Uterus (tissue), 4 donors: Measurements from ENCODE around the gene RPS24. TPM values are rescaled to one million over a fixed set of nuclear protein-coding genes. Genes with fewer than 3 reads are reported as not detected.
"Not testable (repeated sequence)": the region's sequence is repeated elsewhere in the genome, so short reads cannot be mapped to it uniquely, and the experiment has no call there.

Source experiments
- DNase-seq, 2 donors: peaks; one replicate each; pipeline ENCODE4 v3.0.0-alpha.2; 2019 to 2020
- H3K27ac ChIP-seq, 2 donors: fragments of 200-600 bp; sonication (generic); 1 replicate in 1 of 2; 2 replicates in 1 of 2; pipeline ENCODE4 v1.5.1; 2016 to 2018
- H3K27me3 ChIP-seq, 2 donors: fragments of 200-600 bp; sonication (generic); one replicate each; pipeline ENCODE4 v1.5.1; 2018 to 2019; ENCODE audit warnings: control low read depth in 1 of 2
- H3K36me3 ChIP-seq, 2 donors: fragments of 200-600 bp; sonication (generic); one replicate each; pipeline ENCODE4 v1.5.1; 2019; ENCODE audit warnings: control low read depth in 1 of 2
- H3K4me1 ChIP-seq, 2 donors: fragments of 200-600 bp; sonication (generic); one replicate each; pipeline ENCODE4 v1.5.1; 2018 to 2019; ENCODE audit warnings: control low read depth in 1 of 2
- H3K4me3 ChIP-seq, 2 donors: fragments of 200-600 bp; sonication (generic); 1 replicate in 1 of 2; 2 replicates in 1 of 2; pipeline ENCODE4 v1.5.1; 2018 to 2019; ENCODE audit warnings: mild to moderate bottlenecking in 1 of 2
- H3K9me3 ChIP-seq, 2 donors: fragments of 200-600 bp; sonication (generic); one replicate each; pipeline ENCODE4 v1.5.1; 2019; ENCODE audit warnings: control low read depth in 1 of 2
- POLR2A ChIP-seq, 2 donors: fragments of 450-650 bp; IDR thresholded peaks; one replicate each; pipeline ENCODE4 v1.6.1; 2016; ENCODE audit warnings: antibody characterized with exemption in 2 of 2, mild to moderate bottlenecking in 1 of 2, moderate library complexity in 1 of 2
- intact Hi-C: fragments of 100-400 bp; cut with DNase I; formaldehyde crosslinking; loops from one replicate; pipeline ENCODE4 v1.15.1; 2023; ENCODE audit warnings: low total_unique reads
- total RNA-seq, 4 donors: library from RNA; depleted of rRNA in 3 of 4; stranded (reverse); fragments of >200 nt in 3 of 4; gene quantifications; one replicate each; pipeline versions ENCODE4 v1.1.0 to v1.2.4, GENCODE V29; 2014 to 2023
- TF ChIP-seq, protein P1 (sequence below), 4 experiments: fragments of 200-600 bp in 2 of 4; fragments of 450-650 bp in 2 of 4; sonication (generic) in 2 of 4; IDR thresholded peaks; one replicate each; pipeline ENCODE4 v1.5.1; 2016 to 2019; ENCODE audit warnings: antibody characterized with exemption in 4 of 4, mild to moderate bottlenecking in 2 of 4, moderate library complexity in 1 of 4
- donor health status: DM: yes; HTN: yes; CAD: no.

The RPS24 gene
- total RNA-seq, 4 donors from 2014 or later: 1,764 to 3,381 (median 2,593) TPM

DNA sequence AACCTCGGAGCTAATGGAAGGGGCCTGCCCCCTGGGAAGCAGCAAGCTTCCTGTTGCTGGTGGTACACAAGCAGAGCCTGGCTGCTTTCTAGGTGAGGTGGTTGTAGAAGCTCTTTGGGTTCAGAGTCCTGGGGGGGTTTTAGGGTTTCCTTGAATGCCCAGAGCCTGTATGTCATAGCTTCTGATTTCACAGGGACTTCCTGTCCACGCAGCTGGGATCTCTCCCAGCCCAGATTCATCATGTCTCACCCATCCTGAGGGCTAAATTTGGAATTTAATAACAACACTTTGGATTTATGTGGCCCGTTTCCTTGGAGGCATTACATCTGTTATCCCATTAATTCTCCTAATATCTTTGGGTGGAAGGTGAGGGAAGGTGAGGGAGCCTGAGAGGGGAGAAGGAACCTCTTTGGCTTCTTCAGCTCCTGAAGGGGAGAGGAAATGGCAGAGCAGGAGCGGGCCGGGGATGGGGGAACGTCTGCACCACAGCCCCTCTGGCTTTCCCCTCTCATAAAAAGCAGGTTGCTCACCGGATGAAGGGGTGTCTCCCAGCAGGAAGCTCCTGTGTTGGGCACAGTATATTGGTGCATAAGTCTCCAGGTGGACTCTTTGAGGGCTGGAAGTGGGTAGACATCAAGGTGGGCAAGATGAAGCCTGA, 19.7 kb downstream of the RPS24 start:
- TF ChIP-seq, protein P1, sequence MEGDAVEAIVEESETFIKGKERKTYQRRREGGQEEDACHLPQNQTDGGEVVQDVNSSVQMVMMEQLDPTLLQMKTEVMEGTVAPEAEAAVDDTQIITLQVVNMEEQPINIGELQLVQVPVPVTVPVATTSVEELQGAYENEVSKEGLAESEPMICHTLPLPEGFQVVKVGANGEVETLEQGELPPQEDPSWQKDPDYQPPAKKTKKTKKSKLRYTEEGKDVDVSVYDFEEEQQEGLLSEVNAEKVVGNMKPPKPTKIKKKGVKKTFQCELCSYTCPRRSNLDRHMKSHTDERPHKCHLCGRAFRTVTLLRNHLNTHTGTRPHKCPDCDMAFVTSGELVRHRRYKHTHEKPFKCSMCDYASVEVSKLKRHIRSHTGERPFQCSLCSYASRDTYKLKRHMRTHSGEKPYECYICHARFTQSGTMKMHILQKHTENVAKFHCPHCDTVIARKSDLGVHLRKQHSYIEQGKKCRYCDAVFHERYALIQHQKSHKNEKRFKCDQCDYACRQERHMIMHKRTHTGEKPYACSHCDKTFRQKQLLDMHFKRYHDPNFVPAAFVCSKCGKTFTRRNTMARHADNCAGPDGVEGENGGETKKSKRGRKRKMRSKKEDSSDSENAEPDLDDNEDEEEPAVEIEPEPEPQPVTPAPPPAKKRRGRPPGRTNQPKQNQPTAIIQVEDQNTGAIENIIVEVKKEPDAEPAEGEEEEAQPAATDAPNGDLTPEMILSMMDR (IDR thresholded peaks at IDR 0.05): no peak
- no peak for TF ChIP-seq POLR2A (IDR thresholded peaks at IDR 0.05)
- no peak for DNase-seq
- H3K9me3 ChIP-seq: no peaks in the 10 kb centered on the region
- H3K4me3 ChIP-seq: no peak overlapping the region
- no peak overlapping the region for H3K27ac ChIP-seq
- intact Hi-C loops: loop anchor here (5.0 kb wide), 1 partner anchor 1144 kb away; no protein-coding TSS in a partner anchor
- no peaks in the 10 kb centered on the region for H3K27me3 ChIP-seq
- no peaks in the 10 kb centered on the region for H3K36me3 ChIP-seq
- H3K4me1 ChIP-seq: no peaks in the 10 kb centered on the region

DNA sequence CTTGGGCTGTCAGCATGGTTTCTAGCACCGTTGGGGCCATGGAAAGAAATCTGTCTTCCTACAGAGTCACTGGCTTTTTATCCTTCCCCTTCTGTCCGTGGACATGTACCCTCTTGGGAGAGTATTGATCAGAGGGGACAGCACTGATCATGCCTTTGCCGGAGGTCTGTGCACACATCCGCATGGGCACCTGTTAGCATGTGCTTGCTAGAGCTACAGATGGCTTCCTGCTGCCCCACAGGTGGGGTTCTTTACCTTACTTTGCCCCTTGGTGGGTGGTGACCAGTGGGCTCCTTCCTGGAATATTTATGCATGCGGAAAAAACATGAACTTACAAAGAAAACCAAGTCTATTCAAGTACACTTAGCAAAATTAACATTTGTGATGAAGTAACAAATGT, 24.9 kb downstream of the RPS24 start:
- Histone ChIP-seq H3K4me3 (no peak overlapping the region), H3K27ac (no peak overlapping the region), H3K4me1 (no peaks in the 10 kb centered on the region), H3K9me3 (no peaks in the 10 kb centered on the region), H3K36me3 (no peaks in the 10 kb centered on the region), H3K27me3 (no peaks in the 10 kb centered on the region)
- TF ChIP-seq, protein P1 (IDR thresholded peaks at IDR 0.05): no peak
- no peak for TF ChIP-seq POLR2A (IDR thresholded peaks at IDR 0.05)
- intact Hi-C loops: no loop called here
- DNase-seq: no peak

DNA sequence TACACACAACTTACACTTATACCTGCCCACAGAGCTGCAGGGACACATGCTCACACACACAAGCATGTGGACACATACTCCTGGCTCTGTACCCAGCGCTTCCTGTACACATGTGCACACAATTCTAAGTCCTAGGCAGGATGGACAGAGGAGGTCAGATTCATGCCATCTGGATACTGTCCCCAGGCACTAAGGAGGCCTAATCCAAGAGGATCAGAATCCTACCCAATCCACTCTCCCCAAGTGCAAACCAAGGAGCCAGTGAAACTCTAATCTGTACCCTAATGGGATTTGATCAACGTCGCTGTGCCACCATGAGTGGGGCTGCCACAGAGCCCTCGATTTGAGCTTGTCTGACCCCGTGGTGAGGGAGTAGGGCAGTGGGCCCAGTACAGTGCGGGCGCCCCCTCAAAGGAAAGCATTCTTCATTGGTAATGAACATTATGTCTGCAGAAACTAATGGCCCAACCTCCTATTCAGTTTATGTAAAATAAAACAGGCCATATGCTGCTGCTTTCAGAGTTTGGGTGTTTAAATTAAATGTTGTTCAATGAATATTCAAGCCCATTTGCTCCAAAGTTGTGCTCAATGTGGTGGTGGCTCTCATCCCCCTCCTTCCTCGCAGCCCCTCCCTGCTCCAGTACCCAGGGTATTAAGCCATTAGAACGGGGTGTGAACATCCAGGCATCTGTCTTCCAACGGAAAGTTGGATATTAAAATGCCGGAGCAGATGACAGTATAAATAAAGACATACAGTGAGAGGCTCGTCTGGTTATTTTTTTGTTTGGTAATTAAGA, 26.4 kb downstream of the RPS24 start:
- intact Hi-C loops: no loop called here
- H3K27me3 ChIP-seq: no peaks in the 10 kb centered on the region
- TF ChIP-seq, protein P1 (IDR thresholded peaks at IDR 0.05): no peak
- TF ChIP-seq POLR2A (IDR thresholded peaks at IDR 0.05): no peak

DNA sequence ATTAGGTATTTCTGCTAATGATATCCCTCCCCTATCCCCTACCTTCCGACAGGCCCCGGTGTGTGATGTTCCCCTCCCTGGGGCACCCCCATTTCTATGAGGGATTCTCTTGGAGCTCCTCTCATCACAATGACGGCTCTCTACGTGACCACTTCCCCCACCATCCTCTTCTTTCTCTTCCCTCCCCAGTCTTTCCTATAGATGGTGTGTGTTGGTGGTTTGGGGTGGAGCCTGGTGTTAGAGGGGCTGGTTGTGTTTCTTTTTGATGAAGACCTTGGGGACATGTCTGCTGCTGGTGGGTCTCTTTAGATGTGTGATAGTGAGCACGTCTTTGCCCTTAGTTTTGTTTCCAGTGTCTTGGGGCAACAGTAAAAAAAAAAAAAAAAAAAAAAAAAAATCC, 28.6 kb downstream of the RPS24 start:
- DNase-seq: no peak
- Histone ChIP-seq H3K27me3 (no peaks in the 10 kb centered on the region), H3K9me3 (no peaks in the 10 kb centered on the region), H3K4me3 (no peak overlapping the region), H3K4me1 (no peaks in the 10 kb centered on the region), H3K36me3 (no peaks in the 10 kb centered on the region), H3K27ac (no peak overlapping the region)
- intact Hi-C loops: no loop called here
- no peak for TF ChIP-seq POLR2A (IDR thresholded peaks at IDR 0.05)
- TF ChIP-seq, protein P1 (IDR thresholded peaks at IDR 0.05): no peak

More for the DNA sequence above, 26.4 kb downstream of the RPS24 start:
- H3K4me3 ChIP-seq: no peak overlapping the region
- DNase-seq: no peak
- no peaks in the 10 kb centered on the region for H3K4me1 ChIP-seq
- no peaks in the 10 kb centered on the region for H3K9me3 ChIP-seq
- H3K36me3 ChIP-seq: no peaks in the 10 kb centered on the region
- no peak overlapping the region for H3K27ac ChIP-seq

DNA sequence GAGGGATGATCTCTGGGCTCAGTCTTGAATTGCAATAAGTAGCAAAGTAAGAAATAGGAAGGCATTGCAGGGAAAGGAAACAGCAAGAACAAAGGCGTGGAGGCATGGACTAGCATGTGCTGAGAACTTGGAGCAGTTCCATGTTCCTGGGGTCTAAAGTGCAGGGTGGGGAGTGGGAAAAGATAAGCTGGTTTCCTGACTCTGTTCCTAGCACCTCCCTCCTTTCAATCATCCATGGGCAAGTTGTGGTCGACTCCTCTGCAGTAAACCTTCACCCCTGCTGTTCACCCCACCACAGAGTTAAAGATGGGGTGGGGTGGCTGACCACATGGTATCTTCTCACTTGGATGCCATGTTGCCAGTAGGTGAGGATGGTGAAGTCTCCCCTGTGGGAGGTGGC, 29.6 kb downstream of the RPS24 start:
- Histone ChIP-seq H3K4me1 (no peaks in the 10 kb centered on the region), H3K9me3 (no peaks in the 10 kb centered on the region), H3K27ac (no peak overlapping the region), H3K4me3 (no peak overlapping the region), H3K36me3 (no peaks in the 10 kb centered on the region), H3K27me3 (no peaks in the 10 kb centered on the region)
- DNase-seq: no peak
- intact Hi-C loops: no loop called here
- no peak for TF ChIP-seq POLR2A (IDR thresholded peaks at IDR 0.05)
- TF ChIP-seq, protein P1 (IDR thresholded peaks at IDR 0.05): no peak

DNA sequence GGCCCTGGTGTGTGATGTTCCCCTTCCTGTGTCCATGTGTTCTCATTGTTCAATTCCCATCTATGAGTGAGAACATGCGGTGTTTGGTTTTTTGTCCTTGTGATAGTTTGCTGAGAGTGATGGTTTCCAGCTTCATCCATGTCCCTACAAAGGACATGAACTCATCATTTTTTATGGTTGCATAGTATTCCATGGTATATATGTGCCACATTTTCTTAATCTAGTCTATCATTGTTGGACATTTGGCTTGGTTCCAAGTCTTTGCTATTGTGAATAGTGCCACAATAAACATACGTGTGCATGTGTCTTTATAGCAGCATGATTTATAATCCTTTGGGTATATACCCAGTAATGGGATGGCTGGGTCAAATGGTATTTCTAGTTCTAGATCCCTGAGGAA, 31.3 kb downstream of the RPS24 start:
- DNase-seq, H3K4me1 ChIP-seq, intact Hi-C loops, H3K9me3 ChIP-seq, H3K27me3 ChIP-seq, H3K36me3 ChIP-seq, H3K27ac ChIP-seq, H3K4me3 ChIP-seq: not testable (repeated sequence)
